Epithelial cell of esophagus (primary cell): Measurements from ENCODE around the gene PBRM1.

Source experiments
- DNase-seq: peaks from one replicate; pipeline ENCODE4 v3.0.0; 2010; ENCODE audit warnings: low read depth
- H3K4me3 ChIP-seq: 2 replicates; pipeline ENCODE4 v1.5.1; 2011; ENCODE audit warnings: mild to moderate bottlenecking, low read length, control low read depth
- CTCF ChIP-seq: IDR thresholded peaks from 2 replicates; pipeline ENCODE4 v1.5.1; 2011; ENCODE audit warnings: low read depth, mild to moderate bottlenecking, low read length, control low read depth, inconsistent platforms; ENCODE audit not compliant: insufficient read depth; ENCODE audit errors: missing control alignments

Gene PBRM1

GRCh38 chr3:52515192-52515591, 170.5 kb downstream of the PBRM1 start:
- no peak for DNase-seq
- no peak overlapping the region for H3K4me3 ChIP-seq
- TF ChIP-seq CTCF = no peak

GRCh38 chr3:52514576-52514975, 171.1 kb downstream of the PBRM1 start:
- no peak for DNase-seq
- no peak overlapping the region for H3K4me3 ChIP-seq
- no peak for TF ChIP-seq CTCF

GRCh38 chr3:52513281-52513680, 172.4 kb downstream of the PBRM1 start:
- H3K4me3 ChIP-seq = no peak overlapping the region
- DNase-seq = no peak
- no peak for TF ChIP-seq CTCF

- no peak overlapping the region for H3K4me3 ChIP-seq
- DNase-seq = no peak
- no peak for TF ChIP-seq CTCF
Measured at GRCh38 chr3:52512727-52513126, 173.0 kb downstream of the PBRM1 start.

- no peak for TF ChIP-seq CTCF
- H3K4me3 ChIP-seq = no peak overlapping the region
- no peak for DNase-seq
Measured at GRCh38 chr3:52512105-52512504, 173.6 kb downstream of the PBRM1 start.

GRCh38 chr3:52511509-52511908, 174.2 kb downstream of the PBRM1 start:
- DNase-seq = no peak
- TF ChIP-seq CTCF = no peak
- H3K4me3 ChIP-seq = no peak overlapping the region

- no peak overlapping the region for H3K4me3 ChIP-seq
- no peak for DNase-seq
- TF ChIP-seq CTCF = no peak
Measured at GRCh38 chr3:52509753-52510328, 175.9 kb downstream of the PBRM1 start.
